Glutamatergic neuron (in vitro differentiated cells): ENCODE measurements around the gene ADCYAP1R1. TPM values are rescaled to one million over a fixed set of nuclear protein-coding genes. Genes with fewer than 3 reads are reported as not detected.

Experiments used
- DNase-seq: peaks from one replicate; pipeline ENCODE4 v3.0.0; 2022
- H3K27ac Mint-ChIP-seq: one replicate; pipeline ENCODE4 v1.8.0; 2020; ENCODE audit warnings: mild to moderate bottlenecking, mixed read lengths, inconsistent platforms; ENCODE audit not compliant: unreplicated experiment
- H3K27me3 Mint-ChIP-seq: one replicate; pipeline ENCODE4 v1.8.0; 2020; ENCODE audit warnings: mild to moderate bottlenecking, moderate library complexity, mixed read lengths, inconsistent platforms; ENCODE audit not compliant: unreplicated experiment
- H3K36me3 Mint-ChIP-seq: one replicate; pipeline ENCODE4 v1.8.0; 2020; ENCODE audit warnings: mild to moderate bottlenecking, mixed read lengths, inconsistent platforms; ENCODE audit not compliant: unreplicated experiment
- H3K4me1 Mint-ChIP-seq: one replicate; pipeline ENCODE4 v1.8.0; 2020; ENCODE audit warnings: mild to moderate bottlenecking, low read depth, mixed read lengths, inconsistent platforms; ENCODE audit not compliant: unreplicated experiment
- H3K4me3 Mint-ChIP-seq: one replicate; pipeline ENCODE4 v1.8.0; 2020; ENCODE audit warnings: mild to moderate bottlenecking, mixed read lengths, inconsistent platforms; ENCODE audit not compliant: unreplicated experiment
- H3K9me3 Mint-ChIP-seq: one replicate; pipeline ENCODE4 v1.8.0; 2020; ENCODE audit warnings: mild to moderate bottlenecking, moderate library complexity, mixed read lengths, inconsistent platforms; ENCODE audit not compliant: unreplicated experiment
- CTCF ChIP-seq: fragments of 200-600 bp; sonication (generic); IDR thresholded peaks from one replicate; pipeline ENCODE4 v1.5.0; 2021; ENCODE audit not compliant: partially characterized antibody, unreplicated experiment
- total RNA-seq: library from RNA; stranded (reverse); fragmentation: NEBNext Ultra II Directional; extraction: Animal tissue kit (Norgen Biotek cat#: 25700); gene quantifications from one replicate; pipeline ENCODE4 v1.2.1, GENCODE V29; 2021; ENCODE audit not compliant: unreplicated experiment

ADCYAP1R1 gene
- total RNA-seq, 1 donor from 2014 or later: 0.71 TPM

GRCh38 chr7:31078363-31078990 lies 26.4 kb downstream of the ADCYAP1R1 start:
- no peak for DNase-seq
- Mint-ChIP-seq H3K27me3 (peaks cover 16% of the 10 kb centered on the region), H3K4me1 (peaks cover 9% of the 10 kb centered on the region), H3K9me3 (peaks cover 13% of the 10 kb centered on the region), H3K4me3 (no peak overlapping the region), H3K27ac (peak overlapping the region; percentile 19), H3K36me3 (peaks cover 7% of the 10 kb centered on the region)
- TF ChIP-seq CTCF: no peak

GRCh38 chr7:31079126-31079823 lies 27.2 kb downstream of the ADCYAP1R1 start:
- H3K9me3 Mint-ChIP-seq: peaks cover 15% of the 10 kb centered on the region
- TF ChIP-seq CTCF: no peak

GRCh38 chr7:31079824-31080511 lies 27.9 kb downstream of the ADCYAP1R1 start:
- H3K27ac Mint-ChIP-seq: no peak overlapping the region
- H3K27me3 Mint-ChIP-seq: peaks cover 14% of the 10 kb centered on the region

More at GRCh38 chr7:31079126-31079823, 27.2 kb downstream of the ADCYAP1R1 start:
- H3K36me3 Mint-ChIP-seq: peaks cover 7% of the 10 kb centered on the region
- peaks cover 7% of the 10 kb centered on the region for H3K4me1 Mint-ChIP-seq
- DNase-seq: no peak
- no peak overlapping the region for H3K27ac Mint-ChIP-seq
- no peak overlapping the region for H3K4me3 Mint-ChIP-seq
- H3K27me3 Mint-ChIP-seq: peaks cover 16% of the 10 kb centered on the region

GRCh38 chr7:31080763-31081162 lies 28.7 kb downstream of the ADCYAP1R1 start:
- no peak for TF ChIP-seq CTCF
- H3K27ac Mint-ChIP-seq: no peak overlapping the region
- H3K4me1 Mint-ChIP-seq: no peaks in the 10 kb centered on the region
- peaks cover 6% of the 10 kb centered on the region for H3K9me3 Mint-ChIP-seq
- H3K4me3 Mint-ChIP-seq: no peak overlapping the region
- peaks cover 2% of the 10 kb centered on the region for H3K36me3 Mint-ChIP-seq
- peaks cover 10% of the 10 kb centered on the region for H3K27me3 Mint-ChIP-seq
- no peak for DNase-seq

More at GRCh38 chr7:31079824-31080511, 27.9 kb downstream of the ADCYAP1R1 start:
- peaks cover 2% of the 10 kb centered on the region for H3K4me1 Mint-ChIP-seq
- H3K4me3 Mint-ChIP-seq: no peak overlapping the region
- DNase-seq: no peak
- peaks cover 11% of the 10 kb centered on the region for H3K9me3 Mint-ChIP-seq
- H3K36me3 Mint-ChIP-seq: peaks cover 7% of the 10 kb centered on the region
- TF ChIP-seq CTCF: no peak
